Endodermal cell (in vitro differentiated cells): ENCODE data around the gene S100A3. TPM values are rescaled to one million over a fixed set of nuclear protein-coding genes. Genes with fewer than 3 reads are reported as not detected.

Source experiments
- DNase-seq: peaks from one replicate; pipeline ENCODE4 v3.0.0-alpha.2; 2017
- H3K27ac ChIP-seq: 2 replicates; pipeline ENCODE4 v1.5.1; 2013; ENCODE audit warnings: mild to moderate bottlenecking, low read depth, low read length, moderate library complexity
- H3K27me3 ChIP-seq: 2 replicates; pipeline ENCODE4 v1.6.1; 2013; ENCODE audit warnings: mild to moderate bottlenecking, low read length, moderate library complexity; ENCODE audit not compliant: insufficient read depth, control insufficient read depth, poor library complexity, severe bottlenecking
- H3K36me3 ChIP-seq: 2 replicates; pipeline ENCODE4 v1.7.0; 2013; ENCODE audit warnings: mild to moderate bottlenecking, low read length, moderate library complexity; ENCODE audit not compliant: control insufficient read depth, insufficient read depth
- H3K4me1 ChIP-seq: one replicate; pipeline ENCODE4 v1.7.0; 2013; ENCODE audit warnings: low read length; ENCODE audit not compliant: control insufficient read depth, insufficient read depth
- H3K4me3 ChIP-seq: 2 replicates; pipeline ENCODE4 v1.5.1; 2013; ENCODE audit warnings: mild to moderate bottlenecking, low read length, moderate library complexity
- H3K9ac ChIP-seq: 2 replicates; pipeline ENCODE4 v1.6.1; 2013; ENCODE audit warnings: mild to moderate bottlenecking, low read length, moderate library complexity; ENCODE audit not compliant: poor library complexity, severe bottlenecking; ENCODE audit errors: extremely low read depth
- H3K9me3 ChIP-seq: 2 replicates; pipeline ENCODE4 v1.6.1; 2013; ENCODE audit warnings: mild to moderate bottlenecking, low read length, moderate library complexity; ENCODE audit not compliant: control insufficient read depth
- H3K27ac Mint-ChIP-seq: 2 replicates; pipeline ENCODE4 v1.8.0; 2020; ENCODE audit warnings: mixed read lengths
- H3K27me3 Mint-ChIP-seq: 2 replicates; pipeline ENCODE4 v1.8.0; 2021; ENCODE audit warnings: mild to moderate bottlenecking, mixed read lengths; ENCODE audit not compliant: insufficient read depth
- H3K36me3 Mint-ChIP-seq: 2 replicates; pipeline ENCODE4 v1.8.0; 2020; ENCODE audit warnings: low read depth, mixed read lengths
- H3K4me1 Mint-ChIP-seq: 2 replicates; pipeline ENCODE4 v1.8.0; 2020; ENCODE audit warnings: mixed read lengths
- H3K4me3 Mint-ChIP-seq: 2 replicates; pipeline ENCODE4 v1.8.0; 2020; ENCODE audit warnings: mild to moderate bottlenecking, moderate library complexity, mixed read lengths
- H3K9me3 Mint-ChIP-seq: 2 replicates; pipeline ENCODE4 v1.8.0; 2020; ENCODE audit warnings: mild to moderate bottlenecking, mixed read lengths
- CTCF ChIP-seq: fragments of 200-600 bp; sonication (generic); conservative IDR thresholded peaks from 2 replicates; pipeline ENCODE4 v1.5.0; 2021; ENCODE audit warnings: antibody characterized with exemption, mild to moderate bottlenecking
- WGBS, 2 experiments: methylation state at CpG; one replicate each; pipeline versions ENCODE4 v1.1.5 to v1.1.7; 2013; ENCODE audit warnings: missing lambda C conversion rate in 2 of 2, mixed read lengths in 1 of 2; ENCODE audit not compliant: insufficient coverage in 1 of 2, insufficient read length in 1 of 2; 5-methylcytosine and 5-hydroxymethylcytosine counted together
- total RNA-seq, 2 donors: library from RNA; stranded (reverse); fragmentation: NEBNext Ultra II Directional in 1 of 2; extraction: Animal tissue kit (Norgen Biotek cat#: 25700) in 1 of 2; gene quantifications; 2 replicates in 1 of 2; 3 replicates in 1 of 2; pipeline ENCODE4 v1.2.1, GENCODE V29; 2021

S100A3 gene
- total RNA-seq, 2 donors from 2014 or later: not detected

DNA sequence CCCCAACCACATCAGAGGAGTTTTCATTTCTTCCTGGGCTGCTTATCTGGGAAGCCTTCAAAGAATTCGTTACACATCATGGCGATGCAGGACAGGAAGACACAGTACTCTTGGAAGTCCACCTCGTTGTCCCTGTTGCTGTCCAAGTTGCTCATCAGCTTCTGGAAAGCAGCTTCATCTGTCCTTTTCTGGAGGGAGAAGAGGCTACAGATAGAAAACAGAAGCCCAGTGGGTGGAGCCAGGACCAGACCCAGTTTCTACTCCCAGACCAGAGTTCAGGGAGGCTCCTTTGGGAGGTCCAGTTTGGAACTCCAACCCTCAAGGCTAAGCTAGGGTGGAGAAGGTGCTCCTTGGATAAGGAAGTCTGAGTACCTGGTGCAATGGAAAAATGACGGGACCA is 5.3 kb downstream of the S100A3 start:
- Histone ChIP-seq H3K27me3 (no peaks in the 10 kb centered on the region), H3K9me3 (no peaks in the 10 kb centered on the region), H3K4me1 (peaks cover 12% of the 10 kb centered on the region), H3K36me3 (no peaks in the 10 kb centered on the region), H3K9ac (no peak overlapping the region), H3K4me3 (no peak overlapping the region), H3K27ac (no peak overlapping the region)
- H3K9me3 Mint-ChIP-seq: no peaks in the 10 kb centered on the region
- DNase-seq: no peak
- H3K4me1 Mint-ChIP-seq: peaks cover 14% of the 10 kb centered on the region
- no peaks in the 10 kb centered on the region for H3K27me3 Mint-ChIP-seq
- 86 to 100% methylated on average over 3 to 4 of the region's 4 CpGs for WGBS, 2 experiments
- no peaks in the 10 kb centered on the region for H3K36me3 Mint-ChIP-seq
- no peak overlapping the region for H3K4me3 Mint-ChIP-seq
- no peak for TF ChIP-seq CTCF
- H3K27ac Mint-ChIP-seq: no peak overlapping the region

DNA sequence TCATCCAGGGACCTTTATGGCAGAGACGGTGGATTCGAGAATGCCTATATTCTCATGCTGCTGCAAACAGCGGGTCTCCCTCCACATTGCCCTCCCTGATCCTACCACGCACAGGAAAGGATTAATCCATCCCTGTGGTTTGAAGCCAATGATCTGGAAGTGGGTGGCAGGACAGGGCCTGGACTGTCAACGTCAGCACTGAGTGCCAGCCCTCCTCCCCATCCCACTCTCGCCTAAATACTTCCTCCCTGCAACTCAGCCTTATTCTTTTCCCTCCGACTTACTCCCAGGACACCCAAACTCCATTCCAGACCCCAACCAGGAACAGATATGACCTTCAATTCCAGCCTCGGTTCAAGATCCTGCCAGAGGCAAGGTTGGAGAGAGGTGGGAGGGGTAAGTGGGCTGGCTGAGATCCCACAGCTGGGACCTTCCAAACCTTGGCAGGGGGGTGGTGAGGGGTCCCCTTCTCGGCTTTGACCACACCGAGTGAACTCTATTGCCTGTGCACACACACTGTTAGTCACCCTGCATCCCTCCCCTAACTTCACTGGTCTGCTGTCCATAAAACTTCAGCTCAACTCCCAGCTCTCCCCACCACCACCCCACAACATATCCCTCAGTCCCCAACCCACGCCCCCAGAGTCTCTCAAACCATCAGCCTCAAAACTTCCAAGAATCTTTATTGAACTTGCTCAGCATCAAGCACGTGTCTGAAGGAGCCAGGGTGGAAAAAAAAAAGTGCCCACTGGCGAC is 5.9 kb downstream of the S100A3 start:
- no peak overlapping the region for H3K27ac Mint-ChIP-seq
- H3K4me1 Mint-ChIP-seq: peaks cover 18% of the 10 kb centered on the region
- H3K4me3 Mint-ChIP-seq: no peak overlapping the region

More for the DNA sequence above, 5.9 kb downstream of the S100A3 start:
- Histone ChIP-seq H3K4me3 (no peak overlapping the region), H3K9ac (no peak overlapping the region), H3K36me3 (no peaks in the 10 kb centered on the region), H3K9me3 (no peaks in the 10 kb centered on the region), H3K4me1 (peaks cover 12% of the 10 kb centered on the region), H3K27me3 (no peaks in the 10 kb centered on the region), H3K27ac (no peak overlapping the region)
- Mint-ChIP-seq H3K27me3 (no peaks in the 10 kb centered on the region), H3K36me3 (no peaks in the 10 kb centered on the region), H3K9me3 (no peaks in the 10 kb centered on the region)
- TF ChIP-seq CTCF: no peak
- WGBS, 2 experiments: 94 to 95% methylated on average over 5 to 13 of the region's 13 CpGs
- no peak for DNase-seq
